ENCODE measurements around the gene KCNQ5.
"Not testable (repeated sequence)": the region's sequence is repeated elsewhere in the genome, so short reads cannot be mapped to it uniquely, and the experiment has no call there.

KCNQ5 gene

GRCh38 chr6:72963946-72964345 lies 342.1 kb downstream of the KCNQ5 start:
- no peak for DNase-seq

- no peak for DNase-seq
Observed at GRCh38 chr6:72966628-72967280, 344.9 kb downstream of the KCNQ5 start.

GRCh38 chr6:72967329-72967728 lies 345.5 kb downstream of the KCNQ5 start:
- no peak for DNase-seq

GRCh38 chr6:72968704-72969103 lies 346.8 kb downstream of the KCNQ5 start:
- no peak for DNase-seq

GRCh38 chr6:72969666-72970065 lies 347.8 kb downstream of the KCNQ5 start:
- no peak for DNase-seq

GRCh38 chr6:72972579-72972978 lies 350.7 kb downstream of the KCNQ5 start:
- peak; percentile 20 for DNase-seq

DNA sequence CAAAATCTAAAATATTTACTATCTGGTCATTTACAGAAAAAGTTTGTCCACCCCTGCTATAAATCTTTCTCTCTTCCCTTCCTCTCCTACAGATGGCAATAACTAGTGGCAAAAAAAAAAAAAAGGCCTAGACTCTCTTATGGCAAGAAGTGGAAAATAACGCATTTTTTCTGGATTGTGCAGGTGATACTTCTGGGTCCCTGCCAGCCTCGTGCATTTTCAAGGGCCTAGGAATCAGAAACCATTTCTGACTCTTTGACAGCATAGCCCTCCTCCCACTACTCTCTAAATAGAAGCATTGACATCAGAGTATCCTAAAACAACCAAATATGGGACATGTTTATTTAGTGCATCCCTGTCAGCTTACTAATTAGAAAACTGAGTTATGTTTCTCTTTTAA lies 352.4 kb downstream of the KCNQ5 start:
- no peak for DNase-seq

GRCh38 chr6:72975352-72975752 lies 353.5 kb downstream of the KCNQ5 start:
- no peak for DNase-seq

- DNase-seq, result no peak
Observed at GRCh38 chr6:72976484-72976883, 354.6 kb downstream of the KCNQ5 start.

- DNase-seq, result no peak
Observed at GRCh38 chr6:72977114-72977513, 355.2 kb downstream of the KCNQ5 start.

- not testable (repeated sequence) for DNase-seq
Observed at GRCh38 chr6:72978808-72979207, 356.9 kb downstream of the KCNQ5 start.

- not testable (repeated sequence) for DNase-seq
Observed at GRCh38 chr6:72984189-72984831, 362.4 kb downstream of the KCNQ5 start.

DNA sequence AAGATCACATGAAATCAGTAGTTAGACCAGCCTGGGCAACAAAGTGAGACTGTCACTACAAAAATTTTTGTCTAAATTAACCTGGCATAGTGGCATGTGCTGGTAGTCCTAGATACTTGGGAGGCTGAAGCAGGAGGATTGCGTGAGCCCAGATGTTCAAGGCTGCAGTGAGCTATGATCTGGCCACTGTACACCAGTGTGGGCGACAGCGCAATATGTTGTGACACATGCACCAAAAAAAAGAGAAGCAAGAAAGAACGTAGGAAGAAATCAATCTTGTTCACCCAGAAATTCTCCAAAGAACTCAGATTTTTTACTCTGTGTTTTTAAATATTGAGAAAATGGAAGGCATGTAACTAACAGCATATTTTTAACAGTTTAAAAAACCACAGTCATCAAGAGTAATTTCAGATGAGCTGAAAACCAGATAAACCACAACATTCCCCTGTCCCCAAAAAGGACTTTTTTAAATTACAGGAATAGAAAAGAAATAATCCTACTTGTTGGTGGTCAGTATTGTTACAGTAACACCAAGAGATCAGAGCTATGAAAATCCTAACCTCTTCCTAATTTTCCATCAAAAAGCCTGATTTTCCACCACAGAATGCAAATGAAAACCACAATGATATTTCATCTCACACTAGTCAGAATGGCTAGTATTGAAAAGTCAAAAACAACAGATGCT lies 363.3 kb downstream of the KCNQ5 start:
- DNase-seq, result no peak

GRCh38 chr6:72987301-72987700 lies 365.4 kb downstream of the KCNQ5 start:
- no peak for DNase-seq

GRCh38 chr6:72999995-73000394 lies 378.1 kb downstream of the KCNQ5 start:
- no peak for DNase-seq

DNA sequence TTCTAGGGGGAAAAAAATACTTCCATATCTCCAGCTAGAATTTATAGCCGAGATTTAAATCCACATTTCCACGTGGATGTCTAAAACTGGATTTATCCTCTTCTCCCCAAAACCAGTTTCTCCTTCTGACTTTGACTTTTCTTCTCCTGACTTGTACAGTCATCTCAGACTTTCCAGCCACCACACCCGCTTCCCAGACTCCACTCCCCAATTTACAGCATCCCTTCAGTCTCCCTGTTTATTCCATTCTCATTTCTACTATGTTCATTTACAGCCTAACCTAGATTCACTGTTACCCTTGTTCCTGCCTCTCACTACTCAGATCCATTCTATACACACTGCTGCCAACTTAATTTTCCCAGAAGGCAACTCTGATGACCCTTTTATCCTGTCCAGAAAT lies 378.6 kb downstream of the KCNQ5 start:
- no peak for DNase-seq

GRCh38 chr6:73002588-73002987 lies 380.7 kb downstream of the KCNQ5 start:
- DNase-seq, result no peak

DNA sequence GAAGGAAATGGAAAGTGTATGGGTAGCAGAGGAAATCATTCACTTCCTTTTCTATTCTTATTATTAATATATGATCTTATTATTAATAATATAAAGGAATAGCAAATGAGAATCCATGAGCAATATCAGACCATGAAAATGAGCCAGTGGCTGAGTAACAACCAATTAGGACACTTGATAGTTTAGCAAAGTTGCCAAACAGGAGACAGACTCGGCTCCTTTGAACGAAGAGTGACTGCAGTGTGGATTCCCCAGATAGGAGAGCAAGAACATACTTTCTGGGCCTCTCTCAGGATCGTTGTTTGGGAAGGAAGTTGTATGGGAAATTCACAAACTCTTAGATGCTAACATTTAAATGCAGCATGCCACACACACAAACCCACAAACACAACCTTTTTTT lies 381.4 kb downstream of the KCNQ5 start:
- no peak for DNase-seq

DNA sequence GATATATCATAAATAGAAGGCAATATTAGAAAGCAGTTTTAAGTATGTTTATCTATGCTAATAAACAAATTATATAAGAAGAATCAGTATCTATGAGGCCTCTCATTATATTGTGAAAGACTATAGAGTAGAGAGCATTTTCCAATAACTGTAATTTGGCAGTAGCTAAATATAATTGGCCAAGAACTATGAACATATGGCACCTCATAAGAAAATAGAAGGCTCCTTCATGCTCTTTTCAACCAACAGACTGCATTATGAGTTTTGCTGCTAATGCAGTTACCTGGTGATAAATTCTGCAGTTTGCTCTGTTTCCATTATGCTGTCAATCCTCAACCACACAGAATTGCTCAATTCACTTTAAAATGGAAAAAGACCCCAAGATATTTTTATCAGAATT lies 382.4 kb downstream of the KCNQ5 start:
- no peak for DNase-seq

DNA sequence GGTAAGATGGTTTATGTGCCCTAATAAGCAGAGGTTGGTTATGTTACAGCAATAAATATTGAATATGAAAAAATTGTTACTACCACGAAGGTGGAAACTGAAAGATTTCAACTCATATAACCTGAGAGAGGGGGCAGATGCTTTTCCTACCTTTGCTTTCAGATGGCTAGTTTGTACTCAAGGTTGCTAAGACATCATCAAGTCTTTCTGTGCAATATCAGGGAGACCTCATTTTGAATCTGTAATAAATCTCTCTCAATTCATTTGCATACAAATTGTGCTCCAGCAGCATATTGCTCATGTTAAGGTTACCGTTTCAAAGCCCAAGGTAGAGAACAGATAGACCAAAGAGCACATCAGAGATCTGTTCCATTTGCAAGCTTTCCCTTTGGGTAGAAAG lies 383.0 kb downstream of the KCNQ5 start:
- DNase-seq, result no peak

DNA sequence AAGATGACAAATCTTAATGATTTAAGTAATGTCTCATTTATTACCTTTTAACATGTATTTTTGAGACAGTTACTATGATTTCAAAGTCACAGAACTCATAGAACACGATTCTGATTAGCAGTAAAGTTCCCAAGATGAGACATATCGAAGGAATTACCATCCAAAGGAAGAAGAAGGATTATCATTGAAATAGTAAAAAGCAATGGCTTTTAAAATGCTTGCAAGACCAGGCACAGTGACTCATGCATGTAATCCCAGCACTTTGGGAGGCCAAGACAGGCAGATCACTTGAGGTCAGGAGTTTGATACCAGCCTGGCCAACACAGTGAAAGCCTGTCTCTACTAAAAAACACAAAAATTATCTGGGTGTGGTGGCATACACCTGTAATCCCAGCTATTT lies 384.3 kb downstream of the KCNQ5 start:
- DNase-seq, result no peak

DNA sequence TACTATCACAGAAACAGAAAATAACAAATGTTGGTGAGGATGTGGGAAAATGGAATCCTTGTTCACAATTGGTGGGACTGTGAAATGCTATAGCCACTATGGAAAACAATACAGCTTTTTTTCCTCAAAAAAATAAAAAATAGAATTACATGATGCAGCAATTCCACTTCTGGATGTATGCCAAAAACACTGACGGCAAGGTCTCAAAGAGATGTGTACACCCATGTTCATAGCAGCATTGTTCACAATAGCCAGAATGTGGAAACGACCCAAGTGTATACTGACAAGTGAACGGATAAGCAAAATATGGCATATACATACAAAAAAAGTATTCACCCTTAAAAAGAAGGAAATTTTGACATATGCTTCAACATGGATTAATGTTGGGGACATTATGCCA lies 390.1 kb downstream of the KCNQ5 start:
- DNase-seq, result no peak

GRCh38 chr6:73017476-73017875 lies 395.6 kb downstream of the KCNQ5 start:
- no peak for DNase-seq

DNA sequence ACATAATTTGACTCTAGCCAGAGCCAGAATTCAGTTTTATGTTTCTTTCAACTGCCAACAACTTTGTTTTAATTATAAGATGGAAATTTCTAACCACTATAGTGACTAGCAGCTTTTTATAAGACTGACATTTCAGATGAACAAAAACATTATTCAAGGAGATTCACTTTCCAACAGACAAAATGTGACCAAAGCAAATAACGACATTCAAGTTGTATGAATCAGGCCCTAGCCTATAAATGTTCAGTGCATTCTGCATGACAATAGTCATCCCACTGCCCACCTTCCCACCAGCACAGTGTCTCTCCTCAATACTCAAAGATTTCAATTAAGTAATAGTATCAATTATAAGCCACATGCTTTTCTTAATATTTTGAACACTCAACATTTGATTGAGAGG lies 402.7 kb downstream of the KCNQ5 start:
- DNase-seq, result no peak
